Natural killer cell treated with Interleukin-12 subunit alpha and Interleukin-12 subunit beta and Interleukin-15 and Interleukin-18, amount 100 ng/mL, for 72 hours (primary cell): ENCODE data around the gene LPAR2. TPM values are rescaled to one million over a fixed set of nuclear protein-coding genes. Genes with fewer than 3 reads are reported as not detected.

Experiments
- ATAC-seq, 2 donors: fragments of 150-1000 bp; cut with Tn5 transposase in 1 of 2; sonication (Bioruptor Pico), chemical (Tn5 transposase) in 1 of 2; 2 replicates each; pipeline ENCODE4 v1.10.0; 2021
- DNase-seq: peaks from one replicate; pipeline ENCODE4 v3.0.0; 2022; ENCODE audit warnings: low spot score
- H3K27ac Mint-ChIP-seq, 2 donors: 1 replicate in 1 of 2; 2 replicates in 1 of 2; pipeline ENCODE4 v1.8.0; 2022; ENCODE audit warnings: mixed read lengths in 2 of 2, mild to moderate bottlenecking in 1 of 2, moderate library complexity in 1 of 2
- H3K27me3 Mint-ChIP-seq, 2 donors: 1 replicate in 1 of 2; 2 replicates in 1 of 2; pipeline ENCODE4 v1.8.0; 2022; ENCODE audit warnings: mixed read lengths in 2 of 2
- H3K36me3 Mint-ChIP-seq: one replicate; pipeline ENCODE4 v1.8.0; 2022; ENCODE audit warnings: mixed read lengths
- H3K4me1 Mint-ChIP-seq, 2 donors: 1 replicate in 1 of 2; 2 replicates in 1 of 2; pipeline ENCODE4 v1.8.0; 2022; ENCODE audit warnings: low read depth in 2 of 2, mixed read lengths in 2 of 2, mild to moderate bottlenecking in 1 of 2
- H3K4me3 Mint-ChIP-seq: one replicate; pipeline ENCODE4 v1.8.0; 2022; ENCODE audit warnings: mixed read lengths
- H3K9me3 Mint-ChIP-seq: 2 replicates; pipeline ENCODE4 v1.8.0; 2022; ENCODE audit warnings: mixed read lengths
- total RNA-seq, 2 donors: library from RNA; stranded (reverse); gene quantifications; one replicate each; pipeline ENCODE4 v1.2.3, GENCODE V29; 2022

LPAR2 gene
- total RNA-seq, 2 donors from 2014 or later = 33.7 to 35.0 TPM

- no peak for DNase-seq
- H3K4me1 Mint-ChIP-seq = peaks cover 8 to 13% of the 10 kb centered on the region in 2 donors
- H3K27ac Mint-ChIP-seq = no peak overlapping the region
- ATAC-seq = no peak
- peaks cover 6% of the 10 kb centered on the region for H3K36me3 Mint-ChIP-seq
- no peak overlapping the region for H3K4me3 Mint-ChIP-seq
- no peaks in the 10 kb centered on the region for H3K9me3 Mint-ChIP-seq
- no peaks in the 10 kb centered on the region for H3K27me3 Mint-ChIP-seq
Observed at GRCh38 chr19:19647037-19647835, 19.2 kb upstream of the LPAR2 start.

GRCh38 chr19:19645233-19645870, 17.3 kb upstream of the LPAR2 start:
- DNase-seq = no peak
- no peak for ATAC-seq
- Mint-ChIP-seq H3K9me3 (no peaks in the 10 kb centered on the region), H3K4me1 (peaks cover 14 to 17% of the 10 kb centered on the region in 2 donors), H3K27ac (no peak overlapping the region), H3K36me3 (peaks cover 6% of the 10 kb centered on the region), H3K4me3 (no peak overlapping the region), H3K27me3 (no peaks in the 10 kb centered on the region)

GRCh38 chr19:19644054-19644388, 16.0 kb upstream of the LPAR2 start:
- Mint-ChIP-seq H3K4me3 (peak overlapping the region; percentile 100), H3K4me1 (peaks cover 14 to 24% of the 10 kb centered on the region in 2 donors), H3K36me3 (peaks cover 6% of the 10 kb centered on the region), H3K27ac (peak overlapping the region; percentile 96 to 99), H3K9me3 (no peaks in the 10 kb centered on the region), H3K27me3 (no peaks in the 10 kb centered on the region)
- no peak for ATAC-seq
- no peak for DNase-seq

GRCh38 chr19:19643158-19644053, 15.4 kb upstream of the LPAR2 start, which contains the start of gene GMIP:
GMIP (minus strand) TSS chr19:19643657; CDS start chr19:19643529, 128 bp downstream.
- DNase-seq (peak; percentile 89), ATAC-seq (peak; percentile 89 to 92)
- no peaks in the 10 kb centered on the region for H3K9me3 Mint-ChIP-seq
- peak within 1 kb of the TSS; percentile 96 to 99 for H3K27ac Mint-ChIP-seq
- peak within 1 kb of the TSS; percentile 100 for H3K4me3 Mint-ChIP-seq
- no peaks in the 10 kb centered on the region for H3K27me3 Mint-ChIP-seq
- peaks cover 6% of the 10 kb centered on the region for H3K36me3 Mint-ChIP-seq
- peaks cover 14 to 25% of the 10 kb centered on the region in 2 donors for H3K4me1 Mint-ChIP-seq

- DNase-seq (peak; percentile 71), ATAC-seq (peak; percentile 68 to 72)
- Mint-ChIP-seq H3K36me3 (peaks cover 6% of the 10 kb centered on the region), H3K9me3 (no peaks in the 10 kb centered on the region), H3K4me1 (peaks cover 14 to 27% of the 10 kb centered on the region in 2 donors), H3K27ac (peak overlapping the region; percentile 96 to 99), H3K27me3 (no peaks in the 10 kb centered on the region), H3K4me3 (peak overlapping the region; percentile 100)
Observed at GRCh38 chr19:19642506-19643157, 14.6 kb upstream of the LPAR2 start.

GRCh38 chr19:19637523-19638251, 9.7 kb upstream of the LPAR2 start:
- Mint-ChIP-seq H3K9me3 (no peaks in the 10 kb centered on the region), H3K27ac (no peak overlapping the region), H3K4me3 (no peak overlapping the region), H3K27me3 (no peaks in the 10 kb centered on the region), H3K4me1 (peaks cover 14 to 35% of the 10 kb centered on the region in 2 donors), H3K36me3 (peaks cover 19% of the 10 kb centered on the region)
- ATAC-seq (peak in 1 of 2 donors; percentile 30), DNase-seq (no peak)

- peaks cover 17% of the 10 kb centered on the region for H3K36me3 Mint-ChIP-seq
- H3K4me1 Mint-ChIP-seq = peaks cover 9 to 31% of the 10 kb centered on the region in 2 donors
- H3K4me3 Mint-ChIP-seq = no peak overlapping the region
- H3K9me3 Mint-ChIP-seq = no peaks in the 10 kb centered on the region
- ATAC-seq = no peak
- DNase-seq = no peak
- no peaks in the 10 kb centered on the region for H3K27me3 Mint-ChIP-seq
- H3K27ac Mint-ChIP-seq = no peak overlapping the region
Observed at GRCh38 chr19:19637186-19637522, 9.1 kb upstream of the LPAR2 start.

GRCh38 chr19:19636573-19637185, 8.7 kb upstream of the LPAR2 start:
- DNase-seq (no peak), ATAC-seq (no peak)
- Mint-ChIP-seq H3K9me3 (no peaks in the 10 kb centered on the region), H3K4me3 (no peak overlapping the region), H3K36me3 (peaks cover 17% of the 10 kb centered on the region), H3K27ac (no peak overlapping the region), H3K27me3 (no peaks in the 10 kb centered on the region), H3K4me1 (peaks cover 4 to 27% of the 10 kb centered on the region in 2 donors)

GRCh38 chr19:19635313-19635702, 7.3 kb upstream of the LPAR2 start:
- Mint-ChIP-seq H3K27me3 (no peaks in the 10 kb centered on the region), H3K36me3 (peaks cover 17% of the 10 kb centered on the region), H3K4me3 (no peak overlapping the region), H3K4me1 (peaks cover 4 to 29% of the 10 kb centered on the region in 2 donors), H3K9me3 (no peaks in the 10 kb centered on the region), H3K27ac (peak overlapping the region in 1 of 2 donors; percentile 25)
- no peak for ATAC-seq
- DNase-seq = no peak

- DNase-seq (no peak), ATAC-seq (no peak)
- no peaks in the 10 kb centered on the region for H3K27me3 Mint-ChIP-seq
- peaks cover 17% of the 10 kb centered on the region for H3K36me3 Mint-ChIP-seq
- H3K27ac Mint-ChIP-seq = no peak overlapping the region
- no peak overlapping the region for H3K4me3 Mint-ChIP-seq
- peaks cover 4 to 25% of the 10 kb centered on the region in 2 donors for H3K4me1 Mint-ChIP-seq
- no peaks in the 10 kb centered on the region for H3K9me3 Mint-ChIP-seq
Observed at GRCh38 chr19:19634516-19635312, 6.7 kb upstream of the LPAR2 start.

- H3K36me3 Mint-ChIP-seq = peaks cover 17% of the 10 kb centered on the region
Observed at GRCh38 chr19:19633711-19634515, 5.9 kb upstream of the LPAR2 start.

More at GRCh38 chr19:19633711-19634515, 5.9 kb upstream of the LPAR2 start:
- Mint-ChIP-seq H3K9me3 (no peaks in the 10 kb centered on the region), H3K4me3 (no peak overlapping the region), H3K27ac (peak overlapping the region in 1 of 2 donors; percentile 26), H3K4me1 (peaks cover 4 to 24% of the 10 kb centered on the region in 2 donors), H3K27me3 (no peaks in the 10 kb centered on the region)
- ATAC-seq = no peak
- no peak for DNase-seq
